ACHN (cell line): ENCODE results near the gene DDX10.

Experiments used
- DNase-seq: peaks from one replicate; pipeline ENCODE4 v3.0.0-alpha.2; 2015
- in situ Hi-C: cut with HindIII; loops from 2 replicates; pipeline ENCODE4 v1.10.0; 2017; ENCODE audit warnings: low sequenced_read_pairs, low pct_ligation_motif_present, low pct_unique_long_range_greater_than_20kb

The DDX10 gene

GRCh38 chr11:108933630-108934029, 268.8 kb downstream of the DDX10 start:
- no peak for DNase-seq
- in situ Hi-C loops, result no loop called here

GRCh38 chr11:108934289-108934688, 269.4 kb downstream of the DDX10 start:
- in situ Hi-C loops, result no loop called here
- no peak for DNase-seq

- in situ Hi-C loops, result no loop called here
These were observed 269.8 kb downstream of the DDX10 start for GRCh38 chr11:108934696-108935095.

GRCh38 chr11:108937746-108938145, 272.9 kb downstream of the DDX10 start:
- DNase-seq, result no peak
- in situ Hi-C loops, result no loop called here

More at GRCh38 chr11:108934696-108935095, 269.8 kb downstream of the DDX10 start:
- DNase-seq, result no peak

- in situ Hi-C loops, result no loop called here
- no peak for DNase-seq
These were observed 273.7 kb downstream of the DDX10 start for GRCh38 chr11:108938604-108939003.

- no peak for DNase-seq
- in situ Hi-C loops, result no loop called here
These were observed 274.3 kb downstream of the DDX10 start for GRCh38 chr11:108939135-108939534.

- in situ Hi-C loops, result no loop called here
- no peak for DNase-seq
These were observed 279.0 kb downstream of the DDX10 start for GRCh38 chr11:108943853-108944252.

GRCh38 chr11:108944471-108945178, 279.8 kb downstream of the DDX10 start:
- in situ Hi-C loops, result no loop called here
- DNase-seq, result no peak

GRCh38 chr11:108945341-108945740, 280.5 kb downstream of the DDX10 start:
- DNase-seq, result no peak

GRCh38 chr11:108947654-108948570, 283.0 kb downstream of the DDX10 start:
- peak; percentile 3 for DNase-seq
- in situ Hi-C loops, result no loop called here

More at GRCh38 chr11:108945341-108945740, 280.5 kb downstream of the DDX10 start:
- in situ Hi-C loops, result no loop called here

- in situ Hi-C loops, result no loop called here
- DNase-seq, result peak; percentile 10
These were observed 293.7 kb downstream of the DDX10 start for GRCh38 chr11:108958368-108959104.

- in situ Hi-C loops, result no loop called here
These were observed 294.4 kb downstream of the DDX10 start for GRCh38 chr11:108959105-108959761.

GRCh38 chr11:108959874-108960273, 295.0 kb downstream of the DDX10 start:
- DNase-seq, result no peak
- in situ Hi-C loops, result no loop called here

More at GRCh38 chr11:108959105-108959761, 294.4 kb downstream of the DDX10 start:
- DNase-seq, result no peak

- in situ Hi-C loops, result no loop called here
- no peak for DNase-seq
These were observed 295.6 kb downstream of the DDX10 start for GRCh38 chr11:108960501-108960900.

- in situ Hi-C loops, result no loop called here
- DNase-seq, result no peak
These were observed 296.2 kb downstream of the DDX10 start for GRCh38 chr11:108961095-108961494.

- in situ Hi-C loops, result no loop called here
- DNase-seq, result no peak
These were observed 298.2 kb downstream of the DDX10 start for GRCh38 chr11:108963118-108963517.

- no peak for DNase-seq
- in situ Hi-C loops, result no loop called here
These were observed 300.6 kb downstream of the DDX10 start for GRCh38 chr11:108965306-108966001.

GRCh38 chr11:108966206-108966605, 301.3 kb downstream of the DDX10 start:
- DNase-seq, result no peak
- in situ Hi-C loops, result no loop called here
